Measurements from ENCODE around the gene TMEM143.

TMEM143 gene

GRCh38 chr19:48385461-48386087 is 21.8 kb upstream of the TMEM143 start:
- H3K9ac ChIP-seq (ENCODE audit: low read length) = no peak overlapping the region
- H3K79me2 ChIP-seq (ENCODE audit: control insufficient read depth, insufficient read depth, low read length) = peaks cover 4% of the 10 kb centered on the region
- no peak overlapping the region for H2BK5ac ChIP-seq (ENCODE audit: low read length)
- H3K4me3 ChIP-seq (ENCODE audit: low read length) = no peak overlapping the region
- H3K23ac ChIP-seq (ENCODE audit: low read length) = no peak overlapping the region
- no peak for DNase-seq
- H3K4me2 ChIP-seq (ENCODE audit: low read length) = no peak overlapping the region
- no peaks in the 10 kb centered on the region for H3K4me1 ChIP-seq (ENCODE audit: control insufficient read depth, low read depth, low read length)
- WGBS (ENCODE audit: extremely low coverage, insufficient coverage, low lambda C conversion rate) = no CpG with 5 or more reads among the region's 7 CpGs
- no peak overlapping the region for H4K5ac ChIP-seq (ENCODE audit: low read length)
- H2BK15ac ChIP-seq (replicated peaks; ENCODE audit: low read depth) = no peak overlapping the region
- H3K18ac ChIP-seq (ENCODE audit: low read length) = no peak overlapping the region
- H4K8ac ChIP-seq (ENCODE audit: low read depth, low read length) = no peak overlapping the region
- H2AK5ac ChIP-seq (ENCODE audit: low read length) = no peak overlapping the region
- no peak overlapping the region for H3K56ac ChIP-seq (ENCODE audit: low read length)
- peaks cover 7% of the 10 kb centered on the region for H3K79me1 ChIP-seq (ENCODE audit: low read length)
- H3K27ac ChIP-seq (ENCODE audit: low read depth, low read length) = no peak overlapping the region
- peaks cover 32% of the 10 kb centered on the region for H3K36me3 ChIP-seq (ENCODE audit: control insufficient read depth, insufficient read depth, low read length)
- H2BK120ac ChIP-seq (ENCODE audit: low read depth, low read length) = no peak overlapping the region
- H3K4ac ChIP-seq (ENCODE audit: low read depth, low read length) = no peak overlapping the region
- H3K27me3 ChIP-seq (ENCODE audit: insufficient read depth, low read length, poor library complexity) = no peaks in the 10 kb centered on the region

- Histone ChIP-seq H4K5ac (ENCODE audit: low read length) (no peak overlapping the region), H3K4me2 (ENCODE audit: low read length) (no peak overlapping the region), H3K56ac (ENCODE audit: low read length) (no peak overlapping the region), H3K4ac (ENCODE audit: low read depth, low read length) (no peak overlapping the region), H3K27me3 (ENCODE audit: insufficient read depth, low read length, poor library complexity) (no peaks in the 10 kb centered on the region), H3K18ac (ENCODE audit: low read length) (no peak overlapping the region), H3K4me3 (ENCODE audit: low read length) (no peak overlapping the region), H2AK5ac (ENCODE audit: low read length) (no peak overlapping the region), H3K27ac (ENCODE audit: low read depth, low read length) (no peak overlapping the region), H3K79me2 (ENCODE audit: control insufficient read depth, insufficient read depth, low read length) (no peaks in the 10 kb centered on the region), H3K4me1 (ENCODE audit: control insufficient read depth, low read depth, low read length) (no peaks in the 10 kb centered on the region), H3K23ac (ENCODE audit: low read length) (no peak overlapping the region), H2BK120ac (ENCODE audit: low read depth, low read length) (no peak overlapping the region), H2BK15ac (replicated peaks; ENCODE audit: low read depth) (no peak overlapping the region), H3K9ac (ENCODE audit: low read length) (no peak overlapping the region), H2BK5ac (ENCODE audit: low read length) (no peak overlapping the region), H4K8ac (ENCODE audit: low read depth, low read length) (no peak overlapping the region), H3K36me3 (ENCODE audit: control insufficient read depth, insufficient read depth, low read length) (peaks cover 24% of the 10 kb centered on the region), H3K79me1 (ENCODE audit: low read length) (no peaks in the 10 kb centered on the region)
- no CpG with 5 or more reads among the region's 8 CpGs for WGBS (ENCODE audit: extremely low coverage, insufficient coverage, low lambda C conversion rate)
- DNase-seq = no peak
Observed at GRCh38 chr19:48382286-48382685, 18.5 kb upstream of the TMEM143 start.

- no peak overlapping the region for H3K4me2 ChIP-seq (ENCODE audit: low read length)
- H2BK120ac ChIP-seq (ENCODE audit: low read depth, low read length) = no peak overlapping the region
- H2BK15ac ChIP-seq (replicated peaks; ENCODE audit: low read depth) = no peak overlapping the region
- no peak overlapping the region for H4K5ac ChIP-seq (ENCODE audit: low read length)
- H2AK5ac ChIP-seq (ENCODE audit: low read length) = no peak overlapping the region
- no peak overlapping the region for H3K4me3 ChIP-seq (ENCODE audit: low read length)
- no peaks in the 10 kb centered on the region for H3K4me1 ChIP-seq (ENCODE audit: control insufficient read depth, low read depth, low read length)
- no peak overlapping the region for H2BK5ac ChIP-seq (ENCODE audit: low read length)
- H3K27ac ChIP-seq (ENCODE audit: low read depth, low read length) = no peak overlapping the region
- H3K4ac ChIP-seq (ENCODE audit: low read depth, low read length) = no peak overlapping the region
- H3K56ac ChIP-seq (ENCODE audit: low read length) = no peak overlapping the region
- no peaks in the 10 kb centered on the region for H3K27me3 ChIP-seq (ENCODE audit: insufficient read depth, low read length, poor library complexity)
- peaks cover 22% of the 10 kb centered on the region for H3K36me3 ChIP-seq (ENCODE audit: control insufficient read depth, insufficient read depth, low read length)
- H3K23ac ChIP-seq (ENCODE audit: low read length) = no peak overlapping the region
- WGBS (ENCODE audit: extremely low coverage, insufficient coverage, low lambda C conversion rate) = no CpG with 5 or more reads among the region's 11 CpGs
- H3K18ac ChIP-seq (ENCODE audit: low read length) = no peak overlapping the region
- H3K79me2 ChIP-seq (ENCODE audit: control insufficient read depth, insufficient read depth, low read length) = no peaks in the 10 kb centered on the region
- no peaks in the 10 kb centered on the region for H3K79me1 ChIP-seq (ENCODE audit: low read length)
- no peak overlapping the region for H3K9ac ChIP-seq (ENCODE audit: low read length)
- no peak overlapping the region for H4K8ac ChIP-seq (ENCODE audit: low read depth, low read length)
- no peak for DNase-seq
Observed at GRCh38 chr19:48381178-48381950, 17.6 kb upstream of the TMEM143 start.

- H2BK120ac ChIP-seq (ENCODE audit: low read depth, low read length) = no peak overlapping the region
- WGBS (ENCODE audit: extremely low coverage, insufficient coverage, low lambda C conversion rate) = no CpG with 5 or more reads among the region's 5 CpGs
- no peak overlapping the region for H3K23ac ChIP-seq (ENCODE audit: low read length)
- no peak overlapping the region for H3K18ac ChIP-seq (ENCODE audit: low read length)
- H3K4me1 ChIP-seq (ENCODE audit: control insufficient read depth, low read depth, low read length) = no peaks in the 10 kb centered on the region
- no peak overlapping the region for H3K4me2 ChIP-seq (ENCODE audit: low read length)
- H3K9ac ChIP-seq (ENCODE audit: low read length) = no peak overlapping the region
- H3K36me3 ChIP-seq (ENCODE audit: control insufficient read depth, insufficient read depth, low read length) = peaks cover 8% of the 10 kb centered on the region
- no peak overlapping the region for H2BK5ac ChIP-seq (ENCODE audit: low read length)
- no peak overlapping the region for H3K4me3 ChIP-seq (ENCODE audit: low read length)
- H3K4ac ChIP-seq (ENCODE audit: low read depth, low read length) = no peak overlapping the region
- H3K79me1 ChIP-seq (ENCODE audit: low read length) = no peaks in the 10 kb centered on the region
- H2BK15ac ChIP-seq (replicated peaks; ENCODE audit: low read depth) = no peak overlapping the region
- H2AK5ac ChIP-seq (ENCODE audit: low read length) = no peak overlapping the region
- H3K27ac ChIP-seq (ENCODE audit: low read depth, low read length) = no peak overlapping the region
- H3K27me3 ChIP-seq (ENCODE audit: insufficient read depth, low read length, poor library complexity) = no peaks in the 10 kb centered on the region
- no peaks in the 10 kb centered on the region for H3K79me2 ChIP-seq (ENCODE audit: control insufficient read depth, insufficient read depth, low read length)
- no peak overlapping the region for H3K56ac ChIP-seq (ENCODE audit: low read length)
- DNase-seq = no peak
- H4K8ac ChIP-seq (ENCODE audit: low read depth, low read length) = no peak overlapping the region
- no peak overlapping the region for H4K5ac ChIP-seq (ENCODE audit: low read length)
Observed at GRCh38 chr19:48379058-48379457, 15.3 kb upstream of the TMEM143 start.

GRCh38 chr19:48378194-48378570 is 14.4 kb upstream of the TMEM143 start:
- Histone ChIP-seq H3K4me2 (ENCODE audit: low read length) (no peak overlapping the region), H2BK120ac (ENCODE audit: low read depth, low read length) (no peak overlapping the region), H3K9ac (ENCODE audit: low read length) (no peak overlapping the region), H3K4me3 (ENCODE audit: low read length) (no peak overlapping the region), H3K36me3 (ENCODE audit: control insufficient read depth, insufficient read depth, low read length) (peaks cover 5% of the 10 kb centered on the region), H4K5ac (ENCODE audit: low read length) (no peak overlapping the region), H3K56ac (ENCODE audit: low read length) (no peak overlapping the region), H3K4ac (ENCODE audit: low read depth, low read length) (no peak overlapping the region), H3K4me1 (ENCODE audit: control insufficient read depth, low read depth, low read length) (no peaks in the 10 kb centered on the region), H4K8ac (ENCODE audit: low read depth, low read length) (no peak overlapping the region), H2AK5ac (ENCODE audit: low read length) (no peak overlapping the region), H3K27ac (ENCODE audit: low read depth, low read length) (no peak overlapping the region), H3K79me2 (ENCODE audit: control insufficient read depth, insufficient read depth, low read length) (no peaks in the 10 kb centered on the region), H3K27me3 (ENCODE audit: insufficient read depth, low read length, poor library complexity) (no peaks in the 10 kb centered on the region), H3K79me1 (ENCODE audit: low read length) (no peaks in the 10 kb centered on the region), H2BK5ac (ENCODE audit: low read length) (no peak overlapping the region), H2BK15ac (replicated peaks; ENCODE audit: low read depth) (no peak overlapping the region), H3K18ac (ENCODE audit: low read length) (no peak overlapping the region), H3K23ac (ENCODE audit: low read length) (no peak overlapping the region)
- no peak for DNase-seq
- no CpG with 5 or more reads among the region's 10 CpGs for WGBS (ENCODE audit: extremely low coverage, insufficient coverage, low lambda C conversion rate)

Measured in mesendoderm (in vitro differentiated cells).